Activated naive CD8-positive, alpha-beta T cell treated with anti-CD3 and anti-CD28 coated beads, Interleukin-2, amount 50 U/mL, for 24 hours (primary cell): ENCODE results near the gene GRIP1.

Source experiments
- ATAC-seq: fragments of 150-1000 bp; cut with Tn5 transposase; one replicate; pipeline ENCODE4 v1.10.0; 2021
- DNase-seq: peaks from one replicate; pipeline ENCODE4 v3.0.0; 2021
- H3K27ac Mint-ChIP-seq: one replicate; pipeline ENCODE4 v1.8.0; 2021; ENCODE audit warnings: mild to moderate bottlenecking, mixed read lengths
- H3K27me3 Mint-ChIP-seq: one replicate; pipeline ENCODE4 v1.8.0; 2021; ENCODE audit warnings: mixed read lengths
- H3K36me3 Mint-ChIP-seq: one replicate; pipeline ENCODE4 v1.8.0; 2021; ENCODE audit warnings: low read depth, mixed read lengths
- H3K4me1 Mint-ChIP-seq: one replicate; pipeline ENCODE4 v1.8.0; 2021; ENCODE audit warnings: mixed read lengths
- H3K4me3 Mint-ChIP-seq: one replicate; pipeline ENCODE4 v1.8.0; 2021; ENCODE audit warnings: mild to moderate bottlenecking, moderate library complexity, mixed read lengths
- H3K9me3 Mint-ChIP-seq: one replicate; pipeline ENCODE4 v1.8.0; 2021; ENCODE audit warnings: mixed read lengths

Gene GRIP1

GRCh38 chr12:66607147-66607546, 71.7 kb downstream of the GRIP1 start:
- Mint-ChIP-seq H3K9me3 (no peaks in the 10 kb centered on the region), H3K4me1 (no peaks in the 10 kb centered on the region), H3K27me3 (no peaks in the 10 kb centered on the region), H3K36me3 (no peaks in the 10 kb centered on the region), H3K4me3 (no peak overlapping the region), H3K27ac (no peak overlapping the region)
- DNase-seq, result no peak
- ATAC-seq, result no peak

GRCh38 chr12:66605293-66605692, 73.6 kb downstream of the GRIP1 start:
- Mint-ChIP-seq H3K9me3 (no peaks in the 10 kb centered on the region), H3K27me3 (no peaks in the 10 kb centered on the region), H3K36me3 (no peaks in the 10 kb centered on the region), H3K4me3 (no peak overlapping the region), H3K4me1 (no peaks in the 10 kb centered on the region), H3K27ac (no peak overlapping the region)
- no peak for DNase-seq
- no peak for ATAC-seq

- no peaks in the 10 kb centered on the region for H3K4me1 Mint-ChIP-seq
- H3K27ac Mint-ChIP-seq, result no peak overlapping the region
Measured at GRCh38 chr12:66603981-66604479, 74.8 kb downstream of the GRIP1 start.

GRCh38 chr12:66603461-66603860, 75.4 kb downstream of the GRIP1 start:
- H3K27ac Mint-ChIP-seq, result no peak overlapping the region
- H3K4me1 Mint-ChIP-seq, result no peaks in the 10 kb centered on the region
- H3K9me3 Mint-ChIP-seq, result no peaks in the 10 kb centered on the region
- H3K36me3 Mint-ChIP-seq, result no peaks in the 10 kb centered on the region
- no peak for ATAC-seq
- no peak overlapping the region for H3K4me3 Mint-ChIP-seq
- DNase-seq, result no peak
- H3K27me3 Mint-ChIP-seq, result no peaks in the 10 kb centered on the region

More at GRCh38 chr12:66603981-66604479, 74.8 kb downstream of the GRIP1 start:
- DNase-seq (no peak), ATAC-seq (no peak)
- H3K36me3 Mint-ChIP-seq, result no peaks in the 10 kb centered on the region
- no peaks in the 10 kb centered on the region for H3K27me3 Mint-ChIP-seq
- H3K4me3 Mint-ChIP-seq, result no peak overlapping the region
- no peaks in the 10 kb centered on the region for H3K9me3 Mint-ChIP-seq

GRCh38 chr12:66602483-66603143, 76.3 kb downstream of the GRIP1 start:
- Mint-ChIP-seq H3K4me1 (no peaks in the 10 kb centered on the region), H3K9me3 (no peaks in the 10 kb centered on the region), H3K4me3 (no peak overlapping the region), H3K27me3 (no peaks in the 10 kb centered on the region), H3K36me3 (no peaks in the 10 kb centered on the region), H3K27ac (no peak overlapping the region)
- ATAC-seq, result no peak
- no peak for DNase-seq

- no peaks in the 10 kb centered on the region for H3K27me3 Mint-ChIP-seq
- no peaks in the 10 kb centered on the region for H3K36me3 Mint-ChIP-seq
- H3K27ac Mint-ChIP-seq, result no peak overlapping the region
- no peaks in the 10 kb centered on the region for H3K9me3 Mint-ChIP-seq
- H3K4me1 Mint-ChIP-seq, result no peaks in the 10 kb centered on the region
- ATAC-seq (no peak), DNase-seq (no peak)
- no peak overlapping the region for H3K4me3 Mint-ChIP-seq
Measured at GRCh38 chr12:66600903-66601302, 78.0 kb downstream of the GRIP1 start.

- no peaks in the 10 kb centered on the region for H3K27me3 Mint-ChIP-seq
- no peaks in the 10 kb centered on the region for H3K36me3 Mint-ChIP-seq
- no peak overlapping the region for H3K27ac Mint-ChIP-seq
- H3K4me3 Mint-ChIP-seq, result no peak overlapping the region
- DNase-seq (no peak), ATAC-seq (no peak)
- no peaks in the 10 kb centered on the region for H3K4me1 Mint-ChIP-seq
- no peaks in the 10 kb centered on the region for H3K9me3 Mint-ChIP-seq
Measured at GRCh38 chr12:66599816-66600215, 79.1 kb downstream of the GRIP1 start.

- ATAC-seq (no peak), DNase-seq (no peak)
- Mint-ChIP-seq H3K4me1 (no peaks in the 10 kb centered on the region), H3K27ac (no peak overlapping the region), H3K27me3 (no peaks in the 10 kb centered on the region), H3K9me3 (no peaks in the 10 kb centered on the region), H3K4me3 (no peak overlapping the region), H3K36me3 (no peaks in the 10 kb centered on the region)
Measured at GRCh38 chr12:66598608-66599007, 80.3 kb downstream of the GRIP1 start.

- ATAC-seq (no peak), DNase-seq (no peak)
- H3K4me3 Mint-ChIP-seq, result no peak overlapping the region
- no peak overlapping the region for H3K27ac Mint-ChIP-seq
- H3K4me1 Mint-ChIP-seq, result no peaks in the 10 kb centered on the region
- H3K9me3 Mint-ChIP-seq, result no peaks in the 10 kb centered on the region
- H3K36me3 Mint-ChIP-seq, result no peaks in the 10 kb centered on the region
- H3K27me3 Mint-ChIP-seq, result no peaks in the 10 kb centered on the region
Measured at GRCh38 chr12:66598079-66598478, 80.8 kb downstream of the GRIP1 start.

- DNase-seq (no peak), ATAC-seq (no peak)
- Mint-ChIP-seq H3K9me3 (no peaks in the 10 kb centered on the region), H3K27ac (no peak overlapping the region), H3K4me3 (no peak overlapping the region), H3K36me3 (no peaks in the 10 kb centered on the region), H3K27me3 (no peaks in the 10 kb centered on the region), H3K4me1 (no peaks in the 10 kb centered on the region)
Measured at GRCh38 chr12:66596199-66596598, 82.7 kb downstream of the GRIP1 start.

GRCh38 chr12:66594688-66595087, 84.2 kb downstream of the GRIP1 start:
- Mint-ChIP-seq H3K36me3 (no peaks in the 10 kb centered on the region), H3K27me3 (no peaks in the 10 kb centered on the region), H3K9me3 (no peaks in the 10 kb centered on the region), H3K4me3 (no peak overlapping the region), H3K4me1 (no peaks in the 10 kb centered on the region), H3K27ac (no peak overlapping the region)
- no peak for ATAC-seq
- DNase-seq, result no peak

GRCh38 chr12:66590275-66590985, 88.4 kb downstream of the GRIP1 start:
- Mint-ChIP-seq H3K27me3 (no peaks in the 10 kb centered on the region), H3K27ac (no peak overlapping the region), H3K9me3 (no peaks in the 10 kb centered on the region), H3K4me1 (peaks cover 4% of the 10 kb centered on the region), H3K36me3 (no peaks in the 10 kb centered on the region), H3K4me3 (no peak overlapping the region)
- no peak for ATAC-seq
- no peak for DNase-seq

GRCh38 chr12:66589095-66589494, 89.8 kb downstream of the GRIP1 start:
- H3K27me3 Mint-ChIP-seq, result no peaks in the 10 kb centered on the region
- H3K4me1 Mint-ChIP-seq, result peaks cover 4% of the 10 kb centered on the region
- no peak overlapping the region for H3K27ac Mint-ChIP-seq
- no peaks in the 10 kb centered on the region for H3K9me3 Mint-ChIP-seq
- DNase-seq, result no peak
- no peaks in the 10 kb centered on the region for H3K36me3 Mint-ChIP-seq
- no peak for ATAC-seq
- no peak overlapping the region for H3K4me3 Mint-ChIP-seq

- Mint-ChIP-seq H3K9me3 (no peaks in the 10 kb centered on the region), H3K4me3 (no peak overlapping the region), H3K36me3 (no peaks in the 10 kb centered on the region), H3K4me1 (peaks cover 4% of the 10 kb centered on the region), H3K27ac (no peak overlapping the region), H3K27me3 (no peaks in the 10 kb centered on the region)
- peak; percentile 81 for ATAC-seq
- no peak for DNase-seq
Measured at GRCh38 chr12:66587912-66588311, 91.0 kb downstream of the GRIP1 start.

- Mint-ChIP-seq H3K36me3 (no peaks in the 10 kb centered on the region), H3K27ac (no peak overlapping the region), H3K4me1 (peaks cover 4% of the 10 kb centered on the region), H3K9me3 (no peaks in the 10 kb centered on the region), H3K27me3 (no peaks in the 10 kb centered on the region), H3K4me3 (no peak overlapping the region)
- DNase-seq (no peak), ATAC-seq (peak; percentile 40)
Measured at GRCh38 chr12:66584673-66585072, 94.2 kb downstream of the GRIP1 start.
